HG03460 (cell line): Measurements from ENCODE around the gene RNF208.
A peak's percentile ranks its signal among the peaks of the same experiment; 100 is the strongest.
"Not testable (repeated sequence)": the region's sequence is repeated elsewhere in the genome, so short reads cannot be mapped to it uniquely, and the experiment has no call there.

Source experiments
- ATAC-seq: cut with Tn5 transposase; IDR thresholded peaks from one replicate; pipeline ENCODE4 v1.9.1; 2021; ENCODE audit not compliant: unreplicated experiment

RNF208 gene

GRCh38 chr9:137253717-137254623 is 31.9 kb upstream of the RNF208 start:
- no peak for ATAC-seq

GRCh38 chr9:137252555-137253506 is 30.8 kb upstream of the RNF208 start:
- ATAC-seq, result no peak

GRCh38 chr9:137251490-137252268 is 29.6 kb upstream of the RNF208 start:
- ATAC-seq, result no peak

GRCh38 chr9:137251194-137251461 is 29.1 kb upstream of the RNF208 start, which contains the start of gene STPG3:
TSS of gene STPG3 (plus strand) at chr9:137251286. CDS start at chr9:137251287, 1 bp downstream.
- no peak for ATAC-seq

- ATAC-seq, result no peak
Measured at GRCh38 chr9:137250329-137251193, 28.5 kb upstream of the RNF208 start.

- no peak for ATAC-seq
Measured at GRCh38 chr9:137247916-137248175, 25.8 kb upstream of the RNF208 start.

GRCh38 chr9:137247135-137247915 is 25.3 kb upstream of the RNF208 start:
- ATAC-seq, result no peak

- ATAC-seq, result no peak
Measured at GRCh38 chr9:137245450-137246421, 23.7 kb upstream of the RNF208 start.

GRCh38 chr9:137244486-137245449 is 22.7 kb upstream of the RNF208 start:
- ATAC-seq, result no peak

GRCh38 chr9:137243626-137244485 is 21.8 kb upstream of the RNF208 start:
- ATAC-seq, result no peak

- not testable (repeated sequence) for ATAC-seq
Measured at GRCh38 chr9:137243266-137243625, 21.2 kb upstream of the RNF208 start.

- no peak for ATAC-seq
Measured at GRCh38 chr9:137242269-137243203, 20.5 kb upstream of the RNF208 start.

GRCh38 chr9:137241490-137242268 is 19.6 kb upstream of the RNF208 start:
- peak; percentile 2 for ATAC-seq

GRCh38 chr9:137240841-137241489 is 18.9 kb upstream of the RNF208 start, which contains the start of gene TUBB4B:
TSS of gene TUBB4B (plus strand) at chr9:137241287. CDS start at chr9:137241361, 74 bp downstream.
- ATAC-seq, result peak; percentile 67
